Effector CD8-positive, alpha-beta T cell (primary cell): ENCODE results near the gene TANK.

Experiments used
- DNase-seq: peaks from one replicate; lab custom pipeline; 2025; lab: John Stamatoyannopoulos, UW

The TANK gene

GRCh38 chr2:161232571-161232970 is 72.3 kb downstream of the TANK start:
- DNase-seq = no peak

- no peak for DNase-seq
These were observed 73.7 kb downstream of the TANK start for GRCh38 chr2:161233858-161234431.

GRCh38 chr2:161234627-161235026 is 74.4 kb downstream of the TANK start:
- no peak for DNase-seq

GRCh38 chr2:161237392-161238264 is 77.4 kb downstream of the TANK start:
- peak; percentile 15 for DNase-seq

- no peak for DNase-seq
These were observed 78.0 kb downstream of the TANK start for GRCh38 chr2:161238265-161238559.

- DNase-seq = peak; percentile 26
These were observed 78.5 kb downstream of the TANK start for GRCh38 chr2:161238560-161239325.

- DNase-seq = no peak
These were observed 79.3 kb downstream of the TANK start for GRCh38 chr2:161239326-161240109.

GRCh38 chr2:161241894-161242293 is 81.7 kb downstream of the TANK start:
- DNase-seq = no peak

GRCh38 chr2:161243312-161243711 is 83.1 kb downstream of the TANK start:
- no peak for DNase-seq

GRCh38 chr2:161243905-161244304 is 83.7 kb downstream of the TANK start:
- DNase-seq = no peak

GRCh38 chr2:161244387-161245260 is 84.4 kb downstream of the TANK start:
- DNase-seq = peak; percentile 54

GRCh38 chr2:161245261-161245553 is 85.0 kb downstream of the TANK start:
- no peak for DNase-seq

GRCh38 chr2:161245671-161246070 is 85.4 kb downstream of the TANK start:
- no peak for DNase-seq

- DNase-seq = no peak
These were observed 86.1 kb downstream of the TANK start for GRCh38 chr2:161246281-161246680.

GRCh38 chr2:161250864-161251436 is 90.7 kb downstream of the TANK start:
- no peak for DNase-seq

- DNase-seq = no peak
These were observed 97.1 kb downstream of the TANK start for GRCh38 chr2:161257123-161257952.

- DNase-seq = no peak
These were observed 105.6 kb downstream of the TANK start for GRCh38 chr2:161265874-161266273.

- no peak for DNase-seq
These were observed 108.9 kb downstream of the TANK start for GRCh38 chr2:161269111-161269510.

GRCh38 chr2:161273038-161273760 is 113.0 kb downstream of the TANK start:
- no peak for DNase-seq
